PC-9 (cell line): ENCODE measurements around the gene ACVR1. TPM values are rescaled to one million over a fixed set of nuclear protein-coding genes. Genes with fewer than 3 reads are reported as not detected.

ENCODE experiments used
- BruUV-seq: library from RNA; stranded (reverse); fragments of 400-500 nt; replicated peaks from 2 replicates; lab custom pipeline; 2021; lab: Mats Ljungman, UMichigan
- CTCF ChIA-PET: fragments of 300-600 bp; sonication (Branson Sonifier 250); formaldehyde crosslinking; loops from one replicate; lab custom pipeline; 2022; ENCODE audit warnings: antibody characterized with exemption; lab: Charles Lee
- POLR2A ChIA-PET: fragments of 300-600 bp; sonication (Branson Sonifier 250); formaldehyde crosslinking; loops from one replicate; lab custom pipeline; 2022; ENCODE audit warnings: antibody characterized with exemption; ENCODE audit not compliant: unreplicated experiment; lab: Charles Lee
- DNase-seq, 2 experiments: peaks; one replicate each; pipeline versions ENCODE4 v3.0.0 to v3.0.0-alpha.2; 2015 to 2022; ENCODE audit warnings: mixed read lengths in 1 of 2
- H2AFZ ChIP-seq: fragments of 200-600 bp; sonication (generic); 2 replicates; pipeline ENCODE4 v1.8.1; 2017; ENCODE audit warnings: antibody characterized with exemption
- H3F3A ChIP-seq: fragments of 200-600 bp; sonication (generic); 2 replicates; pipeline ENCODE4 v1.8.1; 2017; ENCODE audit warnings: antibody characterized with exemption, mild to moderate bottlenecking, low read depth; ENCODE audit not compliant: insufficient read depth
- H3K27ac ChIP-seq: fragments of 200-600 bp; sonication (generic); 2 replicates; pipeline ENCODE4 v1.6.1; 2016; ENCODE audit warnings: mixed run types
- H3K27me3 ChIP-seq: fragments of 200-600 bp; sonication (generic); 2 replicates; pipeline ENCODE4 v1.6.1; 2016; ENCODE audit warnings: low read depth, mixed run types; ENCODE audit not compliant: insufficient read depth
- H3K36me3 ChIP-seq: fragments of 200-600 bp; sonication (generic); 2 replicates; pipeline ENCODE4 v1.6.1; 2016; ENCODE audit warnings: low read depth, mixed run types
- H3K4me1 ChIP-seq: fragments of 200-600 bp; sonication (generic); replicated peaks from 2 replicates; pipeline ENCODE4 v1.6.1; 2016; ENCODE audit warnings: mixed run types; ENCODE audit not compliant: insufficient read depth
- H3K4me2 ChIP-seq: fragments of 200-600 bp; sonication (generic); 2 replicates; pipeline ENCODE4 v1.6.1; 2017; ENCODE audit warnings: mixed run types
- H3K4me3 ChIP-seq: fragments of 200-600 bp; sonication (generic); 2 replicates; pipeline ENCODE4 v1.6.1; 2016; ENCODE audit warnings: mixed run types
- H3K79me2 ChIP-seq: fragments of 200-600 bp; sonication (generic); 2 replicates; pipeline ENCODE4 v1.6.1; 2017; ENCODE audit warnings: low read depth, mixed run types
- H3K9me2 ChIP-seq: fragments of 200-600 bp; sonication (generic); 2 replicates; pipeline ENCODE4 v1.8.1; 2017; ENCODE audit warnings: mild to moderate bottlenecking; ENCODE audit not compliant: insufficient read depth
- H3K9me3 ChIP-seq: fragments of 200-600 bp; sonication (generic); 2 replicates; pipeline ENCODE4 v1.8.1; 2016; ENCODE audit warnings: low read depth; ENCODE audit not compliant: insufficient read depth
- H4K20me1 ChIP-seq: fragments of 200-600 bp; sonication (generic); 2 replicates; pipeline ENCODE4 v1.8.1; 2017; ENCODE audit not compliant: insufficient read depth
- EZH2 ChIP-seq: fragments of 200-600 bp; sonication (generic); IDR thresholded peaks from 2 replicates; pipeline ENCODE4 v1.8.0; 2017; ENCODE audit warnings: antibody characterized with exemption, low read depth
- intact Hi-C: fragments of 100-400 bp; cut with micrococcal nuclease; formaldehyde crosslinking; loops from one replicate; pipeline ENCODE4 v1.10.0; 2022; ENCODE audit not compliant: unreplicated experiment
- total RNA-seq: library from RNA; stranded (reverse); gene quantifications from 2 replicates; pipeline ENCODE4 v1.2.3, GENCODE V29; 2021
- TF ChIP-seq, protein P1 (sequence below): fragments of 200-600 bp; sonication (generic); conservative IDR thresholded peaks from 2 replicates; pipeline ENCODE4 v1.6.1; 2017; ENCODE audit warnings: mixed run types, antibody characterized with exemption, mild to moderate bottlenecking, moderate library complexity

Gene ACVR1
- total RNA-seq, 1 experiment from 2014 or later: 8.9 TPM

DNA sequence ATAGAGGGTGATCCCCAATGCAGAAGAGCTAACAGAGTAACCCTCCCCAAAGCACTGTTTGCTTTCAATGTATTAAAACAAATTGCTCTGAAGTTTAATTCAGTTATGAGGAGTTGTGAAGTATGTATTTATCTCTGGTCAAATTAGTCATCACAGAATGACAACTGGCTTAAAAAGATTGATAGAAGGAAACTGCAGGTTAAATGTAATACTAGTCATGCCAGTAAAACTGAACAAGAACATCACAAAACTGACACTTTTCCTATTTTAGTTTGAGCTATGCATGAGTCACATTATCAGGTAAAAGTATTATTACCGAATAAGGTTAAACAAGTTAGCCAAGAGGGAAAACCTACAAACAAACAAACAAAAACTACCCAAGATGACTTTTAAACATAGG lies 148.4 kb downstream of the ACVR1 start:
- POLR2A ChIA-PET: no interaction called here
- Histone ChIP-seq H2AFZ (no peak overlapping the region), H3K27me3 (no peaks in the 10 kb centered on the region), H3K4me1 (no peaks in the 10 kb centered on the region), H3K79me2 (no peaks in the 10 kb centered on the region), H3K4me2 (no peak overlapping the region), H3K36me3 (no peaks in the 10 kb centered on the region), H3K9me3 (no peaks in the 10 kb centered on the region), H3F3A (no peaks in the 10 kb centered on the region), H3K27ac (no peak overlapping the region), H3K9me2 (no peaks in the 10 kb centered on the region), H4K20me1 (no peaks in the 10 kb centered on the region), H3K4me3 (no peak overlapping the region)
- intact Hi-C loops: no loop called here
- no peak for DNase-seq
- TF ChIP-seq, protein P1, sequence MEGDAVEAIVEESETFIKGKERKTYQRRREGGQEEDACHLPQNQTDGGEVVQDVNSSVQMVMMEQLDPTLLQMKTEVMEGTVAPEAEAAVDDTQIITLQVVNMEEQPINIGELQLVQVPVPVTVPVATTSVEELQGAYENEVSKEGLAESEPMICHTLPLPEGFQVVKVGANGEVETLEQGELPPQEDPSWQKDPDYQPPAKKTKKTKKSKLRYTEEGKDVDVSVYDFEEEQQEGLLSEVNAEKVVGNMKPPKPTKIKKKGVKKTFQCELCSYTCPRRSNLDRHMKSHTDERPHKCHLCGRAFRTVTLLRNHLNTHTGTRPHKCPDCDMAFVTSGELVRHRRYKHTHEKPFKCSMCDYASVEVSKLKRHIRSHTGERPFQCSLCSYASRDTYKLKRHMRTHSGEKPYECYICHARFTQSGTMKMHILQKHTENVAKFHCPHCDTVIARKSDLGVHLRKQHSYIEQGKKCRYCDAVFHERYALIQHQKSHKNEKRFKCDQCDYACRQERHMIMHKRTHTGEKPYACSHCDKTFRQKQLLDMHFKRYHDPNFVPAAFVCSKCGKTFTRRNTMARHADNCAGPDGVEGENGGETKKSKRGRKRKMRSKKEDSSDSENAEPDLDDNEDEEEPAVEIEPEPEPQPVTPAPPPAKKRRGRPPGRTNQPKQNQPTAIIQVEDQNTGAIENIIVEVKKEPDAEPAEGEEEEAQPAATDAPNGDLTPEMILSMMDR: no peak
- TF ChIP-seq EZH2: no peak
- CTCF ChIA-PET: no interaction called here
- no TSS peak for BruUV-seq

DNA sequence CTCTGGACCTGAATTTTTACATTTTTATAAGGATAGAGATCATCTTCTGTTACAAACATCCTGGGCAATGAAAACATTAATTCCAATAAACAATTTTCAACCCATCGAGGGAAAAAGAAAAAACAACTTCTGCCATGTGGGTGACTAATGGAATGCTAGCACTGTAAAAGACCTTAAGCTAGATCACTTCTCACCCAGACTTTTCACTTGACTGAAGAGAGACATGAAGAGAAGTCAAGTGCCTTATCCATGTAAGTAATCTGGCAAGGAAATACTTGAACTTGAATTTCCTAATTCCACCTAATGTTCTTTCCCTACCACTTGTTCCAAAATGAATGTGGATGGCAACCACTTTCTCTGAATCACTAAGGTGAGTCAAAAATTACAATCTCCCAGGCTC lies 149.2 kb downstream of the ACVR1 start:
- Histone ChIP-seq H3K36me3 (no peaks in the 10 kb centered on the region), H4K20me1 (no peaks in the 10 kb centered on the region), H2AFZ (no peak overlapping the region), H3K27ac (no peak overlapping the region), H3K9me3 (no peaks in the 10 kb centered on the region), H3K4me1 (no peaks in the 10 kb centered on the region), H3K9me2 (no peaks in the 10 kb centered on the region), H3F3A (no peaks in the 10 kb centered on the region), H3K27me3 (no peaks in the 10 kb centered on the region), H3K79me2 (no peaks in the 10 kb centered on the region), H3K4me3 (no peak overlapping the region), H3K4me2 (no peak overlapping the region)
- DNase-seq: no peak
- TF ChIP-seq, protein P1: no peak
- no peak for TF ChIP-seq EZH2
- intact Hi-C loops: no loop called here
- CTCF ChIA-PET: no interaction called here
- BruUV-seq: no TSS peak
- POLR2A ChIA-PET: no interaction called here

DNA sequence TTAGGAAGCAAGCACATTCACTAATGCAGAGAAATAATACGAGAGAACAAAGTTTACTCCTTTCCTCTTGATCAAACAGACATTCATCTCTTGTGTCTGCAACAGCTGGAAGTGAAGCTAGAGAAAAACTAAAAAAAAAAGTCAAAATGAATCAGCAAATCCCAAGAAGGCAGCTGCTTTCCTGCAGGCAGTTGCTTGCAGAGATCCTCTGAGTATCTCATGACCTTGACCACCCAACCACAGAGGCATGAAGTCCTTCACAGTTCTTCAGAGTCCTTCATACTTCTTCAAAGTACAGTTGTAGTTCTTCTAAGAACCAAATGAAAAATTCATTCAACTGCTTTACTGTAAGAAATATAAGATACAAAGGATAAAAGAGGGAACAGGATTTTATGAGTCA lies 150.3 kb downstream of the ACVR1 start:
- Histone ChIP-seq H3K9me3 (no peaks in the 10 kb centered on the region), H4K20me1 (no peaks in the 10 kb centered on the region), H3K27me3 (no peaks in the 10 kb centered on the region), H3K36me3 (no peaks in the 10 kb centered on the region), H3K79me2 (no peaks in the 10 kb centered on the region), H2AFZ (no peak overlapping the region), H3K9me2 (no peaks in the 10 kb centered on the region), H3F3A (no peaks in the 10 kb centered on the region), H3K27ac (no peak overlapping the region), H3K4me3 (no peak overlapping the region), H3K4me1 (no peaks in the 10 kb centered on the region), H3K4me2 (no peak overlapping the region)
- intact Hi-C loops: no loop called here
- ChIA-PET CTCF (no interaction called here), POLR2A (no interaction called here)
- TF ChIP-seq, protein P1: no peak
- TF ChIP-seq EZH2: no peak
- no peak for DNase-seq
- BruUV-seq: no TSS peak
